ENCODE measurements around the gene NR6A1.

- TF ChIP-seq PCBP1 (IDR thresholded peaks at IDR 0.05; ENCODE audit: borderline replicate concordance, low read depth, low read length) (no peak), NFYB (CRISPR knock-in tag; IDR thresholded peaks at IDR 0.05) (no peak), CEBPB (IDR thresholded peaks at IDR 0.05; ENCODE audit: borderline replicate concordance, low read depth, low read length) (no peak), SRSF4 (IDR thresholded peaks at IDR 0.05; ENCODE audit: low read depth, low read length, poor library complexity, severe bottlenecking) (no peak), MAFF (IDR thresholded peaks at IDR 0.05; ENCODE audit: low read depth, low read length) (no peak), ETV5 (CRISPR knock-in tag; IDR thresholded peaks at IDR 0.05; ENCODE audit: borderline replicate concordance) (no peak), TCF12 (IDR thresholded peaks at IDR 0.05) (no peak), TCF12 (CRISPR knock-in tag; IDR thresholded peaks at IDR 0.05) (no peak)
These were observed 1.4 kb downstream of the NR6A1 start for GRCh38 chr9:124769549-124770358.
